Measurements from ENCODE around the gene ERAL1. TPM values are rescaled to one million over a fixed set of nuclear protein-coding genes. Genes with fewer than 3 reads are reported as not detected.

The ERAL1 gene
- total and polyA plus RNA-seq, 2 of the 4 experiments (the other 2 are of a cell fraction): 34.1 to 62.3 TPM

DNA sequence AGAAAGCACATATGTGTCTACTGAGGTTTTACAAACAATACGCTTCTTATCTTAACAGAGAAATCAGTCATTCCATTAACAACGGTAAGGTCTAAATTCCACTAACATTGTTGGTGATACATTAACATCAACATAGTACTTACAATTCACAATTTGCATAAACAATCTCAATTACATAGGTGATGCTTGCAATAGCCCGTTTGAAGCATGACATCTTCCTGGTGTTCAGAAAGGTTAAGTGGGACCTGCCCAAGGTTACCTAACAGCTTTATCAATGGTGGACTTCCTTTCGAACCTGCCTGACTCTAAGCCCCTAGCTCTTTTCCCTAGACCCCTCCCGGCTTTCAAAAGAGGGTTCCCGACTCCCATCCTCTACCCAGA lies 12.9 kb upstream of the ERAL1 start:
- BruUV-seq (replicated peaks): no TSS peak
- Histone ChIP-seq H3K4me2 (ENCODE audit: low read depth, low read length) (peak overlapping the region; percentile 86), H3K14ac (replicated peaks; ENCODE audit: low read depth, low read length) (peak overlapping the region; percentile 96), H4K8ac (ENCODE audit: low read depth in 2 of 2, low read length in 2 of 2) (peak overlapping the region; percentile 89 to 97; a peak in 2 of 4 replicates), H3K9me1 (ENCODE audit: insufficient read depth, low read length) (peaks cover 8% of the 10 kb centered on the region), H3K36me3 (ENCODE audit: control insufficient read depth, insufficient read depth, low read length) (no peaks in the 10 kb centered on the region), H3K4ac (ENCODE audit: low read depth, low read length) (peak overlapping the region; percentile 89), H3K27ac (ENCODE audit: insufficient read depth, low read length) (peak overlapping the region; percentile 80), H2AFZ (replicated peaks; ENCODE audit: low read length, poor library complexity) (peak overlapping the region; percentile 97), H2AK9ac (replicated peaks; ENCODE audit: low read depth, low read length, poor library complexity) (peak overlapping the region; percentile 91), H3K4me3 (ENCODE audit: insufficient read depth, low read depth, low read length) (peak overlapping the region; percentile 88), H3K9me3 (ENCODE audit: control insufficient read depth, insufficient read depth, low read length) (no peaks in the 10 kb centered on the region), H4K91ac (ENCODE audit: insufficient read depth, low read depth, low read length) (no peak overlapping the region), H4K5ac (ENCODE audit: low read depth, low read length) (no peak overlapping the region), H2BK5ac (ENCODE audit: low read depth, low read length, poor library complexity, severe bottlenecking) (peak overlapping the region; percentile 75), H4K20me1 (ENCODE audit: insufficient read depth, low read length) (peaks cover 9% of the 10 kb centered on the region), H3K56ac (ENCODE audit: extremely low read depth, insufficient read depth, low read length) (0 out of 2 replicates have a peak overlapping the region, but pooled peaks have one; percentile 13), H2BK20ac (ENCODE audit: low read depth, low read length) (no peak overlapping the region), H3K23ac (ENCODE audit: low read depth, low read length) (peak overlapping the region; percentile 90), H2AK5ac (ENCODE audit: low read depth, low read length) (no peak overlapping the region), H2BK15ac (ENCODE audit: low read depth, low read length) (no peak overlapping the region), H2BK120ac (ENCODE audit: low read depth, low read length) (no peak overlapping the region), H3K18ac (ENCODE audit: low read depth, low read length) (no peak overlapping the region), H3K79me1 (ENCODE audit: low read depth in 1 of 2, low read length in 2 of 2) (peaks cover 8 to 41% of the 10 kb centered on the region in 2 experiments), H3K27me3 (ENCODE audit: control insufficient read depth, insufficient read depth, low read length) (no peaks in the 10 kb centered on the region), H3K4me1 (ENCODE audit: control insufficient read depth, insufficient read depth, low read length) (no peaks in the 10 kb centered on the region), H3K9ac (ENCODE audit: low read depth, low read length) (peak overlapping the region; percentile 88)
- CTCF ChIA-PET: interaction anchor here (0.6 to 2.0 kb wide), 3 partner anchors 9 to 78 kb away, joined by 3 to 7 read pairs (median 4); no protein-coding TSS in a partner anchor
- no peak for TF ChIP-seq NFE2L2 (IDR thresholded peaks at IDR 0.05; ENCODE audit: low read depth, low read length)
- TF ChIP-seq POLR2A (IDR thresholded peaks at IDR 0.05; ENCODE audit: low read depth, low read length): no peak
- no peak for TF ChIP-seq RAD21 (IDR thresholded peaks at IDR 0.05; ENCODE audit: low read length)
- TF ChIP-seq RCOR1 (IDR thresholded peaks at IDR 0.05; ENCODE audit: insufficient replicate concordance, low read length): no peak
- no peak for TF ChIP-seq CHD1 (IDR thresholded peaks at IDR 0.05; ENCODE audit: low read depth, low read length)
- TF ChIP-seq CEBPB (IDR thresholded peaks at IDR 0.05; ENCODE audit: low read depth, low read length): no peak
- TF ChIP-seq CTCF (conservative IDR thresholded peaks at IDR 0.05; ENCODE audit: low read depth, low read length): no peak
- TF ChIP-seq SMC3 (IDR thresholded peaks at IDR 0.05; ENCODE audit: low read depth, low read length): no peak
- TF ChIP-seq MAFK (IDR thresholded peaks at IDR 0.05; ENCODE audit: low read depth, low read length): no peak
- no peak for TF ChIP-seq MXI1 (IDR thresholded peaks at IDR 0.05; ENCODE audit: borderline replicate concordance, low read depth, low read length)
- TF ChIP-seq, protein P1, sequence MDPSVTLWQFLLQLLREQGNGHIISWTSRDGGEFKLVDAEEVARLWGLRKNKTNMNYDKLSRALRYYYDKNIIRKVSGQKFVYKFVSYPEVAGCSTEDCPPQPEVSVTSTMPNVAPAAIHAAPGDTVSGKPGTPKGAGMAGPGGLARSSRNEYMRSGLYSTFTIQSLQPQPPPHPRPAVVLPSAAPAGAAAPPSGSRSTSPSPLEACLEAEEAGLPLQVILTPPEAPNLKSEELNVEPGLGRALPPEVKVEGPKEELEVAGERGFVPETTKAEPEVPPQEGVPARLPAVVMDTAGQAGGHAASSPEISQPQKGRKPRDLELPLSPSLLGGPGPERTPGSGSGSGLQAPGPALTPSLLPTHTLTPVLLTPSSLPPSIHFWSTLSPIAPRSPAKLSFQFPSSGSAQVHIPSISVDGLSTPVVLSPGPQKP (IDR thresholded peaks at IDR 0.05; ENCODE audit: borderline replicate concordance, low read depth, low read length): no peak
- TF ChIP-seq FOS (IDR thresholded peaks at IDR 0.05; ENCODE audit: low read depth, low read length): no peak
- TF ChIP-seq MAZ (IDR thresholded peaks at IDR 0.05; ENCODE audit: borderline replicate concordance, low read depth, low read length): no peak
- no peak for TF ChIP-seq BHLHE40 (IDR thresholded peaks at IDR 0.05; ENCODE audit: low read depth, low read length)
- TF ChIP-seq, protein P2, sequence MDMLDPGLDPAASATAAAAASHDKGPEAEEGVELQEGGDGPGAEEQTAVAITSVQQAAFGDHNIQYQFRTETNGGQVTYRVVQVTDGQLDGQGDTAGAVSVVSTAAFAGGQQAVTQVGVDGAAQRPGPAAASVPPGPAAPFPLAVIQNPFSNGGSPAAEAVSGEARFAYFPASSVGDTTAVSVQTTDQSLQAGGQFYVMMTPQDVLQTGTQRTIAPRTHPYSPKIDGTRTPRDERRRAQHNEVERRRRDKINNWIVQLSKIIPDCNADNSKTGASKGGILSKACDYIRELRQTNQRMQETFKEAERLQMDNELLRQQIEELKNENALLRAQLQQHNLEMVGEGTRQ (IDR thresholded peaks at IDR 0.05; ENCODE audit: low read depth, low read length): no peak
- DNase-seq (no peak), ATAC-seq (ENCODE audit: low read depth) (peak; percentile 4)
- POLR2A ChIA-PET (ENCODE audit: unreplicated experiment): interaction anchor here (0.6 to 0.7 kb wide), 4 partner anchors 10 to 122 kb away, joined by 3 read pairs; no protein-coding TSS in a partner anchor
- dilution Hi-C loops (cut with HindIII; ENCODE audit: low sequenced_read_pairs, unreplicated experiment) (no loop called here), intact Hi-C loops (cut with micrococcal nuclease) (no loop called here), in situ Hi-C loops (cut with MboI; ENCODE audit: low sequenced_read_pairs) (no loop called here)
- WGBS, 2 experiments (ENCODE audit: extremely low coverage in 2 of 2, insufficient read length in 1 of 2): 0% methylated on average over 2 of the region's 6 CpGs; no CpG with 5 or more reads in 1 of the 2 experiments
